AG09309 (cell line): ENCODE measurements around the gene AJAP1.

ENCODE experiments used
- DNase-seq: peaks from one replicate; pipeline ENCODE4 v3.0.0-alpha.2; 2010; ENCODE audit warnings: low read depth
- H3K4me3 ChIP-seq: 2 replicates; pipeline ENCODE4 v1.5.1; 2011; ENCODE audit warnings: mild to moderate bottlenecking, low read depth, low read length, moderate library complexity; ENCODE audit not compliant: control insufficient read depth
- TF ChIP-seq, protein P1 (sequence below): IDR thresholded peaks from 2 replicates; pipeline ENCODE4 v1.5.1; 2011; ENCODE audit warnings: mild to moderate bottlenecking, low read depth, low read length, inconsistent platforms; ENCODE audit not compliant: insufficient read depth, control insufficient read depth; ENCODE audit errors: missing control alignments

Gene AJAP1

DNA sequence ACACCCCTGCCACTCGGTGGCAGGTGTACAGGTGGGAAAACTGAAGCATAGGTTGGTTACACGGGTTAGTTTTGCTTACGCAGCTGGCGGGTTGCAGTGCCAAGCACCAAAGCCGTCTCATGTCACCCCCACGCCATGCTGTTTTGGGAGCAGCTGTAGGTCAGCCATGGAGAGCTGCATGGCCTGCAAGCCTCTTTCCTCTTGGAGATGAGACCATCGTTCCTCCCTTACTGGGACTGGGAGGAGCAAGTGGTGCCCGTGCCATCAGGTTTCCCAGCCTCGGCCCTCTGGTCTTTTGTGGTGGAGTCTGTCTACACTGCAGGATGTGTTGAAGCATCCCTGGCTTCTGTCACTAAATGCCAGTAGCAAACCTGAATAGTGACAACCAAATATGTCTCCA lies 46.9 kb downstream of the AJAP1 start:
- DNase-seq: no peak
- TF ChIP-seq, protein P1, sequence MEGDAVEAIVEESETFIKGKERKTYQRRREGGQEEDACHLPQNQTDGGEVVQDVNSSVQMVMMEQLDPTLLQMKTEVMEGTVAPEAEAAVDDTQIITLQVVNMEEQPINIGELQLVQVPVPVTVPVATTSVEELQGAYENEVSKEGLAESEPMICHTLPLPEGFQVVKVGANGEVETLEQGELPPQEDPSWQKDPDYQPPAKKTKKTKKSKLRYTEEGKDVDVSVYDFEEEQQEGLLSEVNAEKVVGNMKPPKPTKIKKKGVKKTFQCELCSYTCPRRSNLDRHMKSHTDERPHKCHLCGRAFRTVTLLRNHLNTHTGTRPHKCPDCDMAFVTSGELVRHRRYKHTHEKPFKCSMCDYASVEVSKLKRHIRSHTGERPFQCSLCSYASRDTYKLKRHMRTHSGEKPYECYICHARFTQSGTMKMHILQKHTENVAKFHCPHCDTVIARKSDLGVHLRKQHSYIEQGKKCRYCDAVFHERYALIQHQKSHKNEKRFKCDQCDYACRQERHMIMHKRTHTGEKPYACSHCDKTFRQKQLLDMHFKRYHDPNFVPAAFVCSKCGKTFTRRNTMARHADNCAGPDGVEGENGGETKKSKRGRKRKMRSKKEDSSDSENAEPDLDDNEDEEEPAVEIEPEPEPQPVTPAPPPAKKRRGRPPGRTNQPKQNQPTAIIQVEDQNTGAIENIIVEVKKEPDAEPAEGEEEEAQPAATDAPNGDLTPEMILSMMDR: no peak
- H3K4me3 ChIP-seq: no peak overlapping the region

DNA sequence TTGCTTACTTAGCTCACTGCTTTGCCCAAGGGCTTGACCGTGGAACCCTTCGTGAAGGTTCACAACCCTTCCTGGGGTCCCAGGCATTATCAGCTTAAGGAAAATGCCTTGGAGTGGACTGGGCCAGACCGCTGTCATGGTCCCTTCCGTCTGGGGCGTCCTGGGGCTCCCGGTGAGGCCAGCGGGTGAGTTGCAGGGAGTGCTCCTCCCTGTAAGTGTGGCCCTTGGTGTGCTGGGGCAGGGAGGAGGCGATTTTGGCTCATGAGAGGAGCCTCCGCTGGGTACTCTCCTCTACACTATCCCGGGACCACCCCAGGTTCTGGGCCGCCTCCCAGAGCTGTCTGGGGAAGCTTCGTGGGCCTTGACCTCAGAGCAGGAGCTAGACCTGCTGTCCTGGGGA lies 48.1 kb downstream of the AJAP1 start:
- DNase-seq: no peak
- TF ChIP-seq, protein P1: no peak

DNA sequence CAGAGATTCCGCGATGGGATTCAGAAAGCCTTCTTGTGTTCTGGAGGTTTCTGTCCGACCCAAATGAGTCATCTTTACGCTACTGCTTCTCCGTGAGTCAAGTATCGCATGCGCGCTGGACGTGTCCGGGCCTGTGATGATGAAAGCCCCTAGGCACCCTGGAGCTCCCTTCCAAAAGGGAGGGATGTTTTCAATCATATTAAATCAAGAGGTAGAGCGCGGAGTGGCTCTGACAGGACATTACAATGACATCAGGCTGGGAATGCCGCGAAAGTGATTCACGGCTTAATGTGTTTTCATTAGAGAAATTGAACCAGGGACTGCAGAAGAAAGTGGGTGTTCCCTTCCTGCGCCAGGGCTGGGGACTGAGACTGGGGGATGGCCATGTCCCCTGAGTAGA lies 48.5 kb downstream of the AJAP1 start:
- TF ChIP-seq, protein P1: no peak
- no peak overlapping the region for H3K4me3 ChIP-seq
- no peak for DNase-seq

More for the DNA sequence above, 48.1 kb downstream of the AJAP1 start:
- no peak overlapping the region for H3K4me3 ChIP-seq

DNA sequence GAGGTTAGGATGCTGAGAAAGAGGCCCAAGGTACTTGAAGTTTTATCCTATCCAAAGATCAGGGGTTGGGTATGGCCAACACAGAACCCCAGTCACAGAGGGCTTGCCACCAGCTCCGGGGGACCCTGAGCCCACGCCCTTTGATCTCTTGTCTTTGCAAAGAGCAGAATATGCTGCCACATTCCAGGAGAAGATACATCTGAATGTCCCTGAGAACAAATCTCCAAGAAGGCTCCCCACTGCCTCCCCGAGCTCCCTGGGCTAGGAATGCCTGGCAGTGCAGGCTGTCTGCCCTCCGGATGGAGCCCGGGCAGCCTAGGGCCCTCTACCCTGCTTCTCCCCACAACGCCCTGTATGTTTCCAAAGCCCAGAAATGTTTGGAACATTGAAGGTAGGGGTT lies 49.2 kb downstream of the AJAP1 start:
- DNase-seq: no peak
- H3K4me3 ChIP-seq: no peak overlapping the region
- TF ChIP-seq, protein P1: no peak

DNA sequence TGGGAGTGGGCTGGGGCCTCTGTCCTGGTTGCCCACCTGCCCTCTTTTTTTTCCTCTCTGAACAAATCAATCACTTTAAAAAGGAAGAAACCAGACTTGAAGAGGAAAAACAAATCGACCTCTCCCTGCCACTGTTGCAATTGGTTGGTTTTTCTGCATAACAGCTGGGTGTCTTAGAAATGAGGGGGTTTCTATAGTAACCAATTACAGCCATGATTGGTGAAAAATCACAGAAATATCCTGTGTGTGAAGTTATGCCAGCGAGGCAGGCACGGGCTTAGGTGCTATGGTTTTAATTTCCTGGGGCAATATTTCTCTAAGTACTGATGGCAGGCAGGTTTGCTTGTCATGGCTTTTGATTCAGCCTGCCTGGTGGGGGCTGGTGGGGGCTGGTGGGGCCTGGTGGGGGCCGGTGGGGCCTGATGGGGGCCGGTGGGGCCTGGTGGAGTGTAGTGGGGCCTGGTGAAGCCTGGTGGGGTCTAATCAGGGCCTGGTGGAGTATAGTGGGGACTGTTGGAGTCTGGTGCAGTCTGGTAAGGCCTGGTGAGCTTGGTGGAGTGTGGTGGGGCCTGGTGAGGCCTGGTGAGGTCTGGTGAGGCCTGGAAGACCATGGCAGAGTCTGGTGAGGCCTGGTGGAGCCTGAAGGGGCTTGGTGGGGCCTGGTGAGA lies 54.6 kb downstream of the AJAP1 start:
- TF ChIP-seq, protein P1: no peak
- no peak for DNase-seq
- no peak overlapping the region for H3K4me3 ChIP-seq

DNA sequence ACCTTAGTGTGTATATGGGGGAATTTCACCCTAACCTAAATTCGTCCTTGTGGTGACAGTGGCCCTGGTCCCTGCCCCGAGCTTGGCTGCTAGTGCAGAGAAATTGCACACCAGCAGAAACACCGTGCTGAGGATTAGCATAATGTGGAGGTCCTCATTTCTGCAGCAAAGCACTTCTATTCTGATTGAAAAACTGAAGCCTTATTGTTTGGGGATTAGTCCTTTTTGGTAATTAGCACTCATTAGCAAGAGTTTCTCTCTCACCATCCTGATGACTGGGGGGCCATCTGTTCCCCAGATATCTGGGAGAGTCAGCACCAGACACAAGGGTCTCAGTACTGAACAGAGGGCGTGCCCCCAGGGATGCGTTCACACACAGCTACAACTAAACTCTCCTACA lies 55.2 kb downstream of the AJAP1 start:
- H3K4me3 ChIP-seq: no peak overlapping the region
- TF ChIP-seq, protein P1: no peak
- DNase-seq: no peak
